ENCODE measurements around the gene EML1. TPM values are rescaled to one million over a fixed set of nuclear protein-coding genes. Genes with fewer than 3 reads are reported as not detected.

The EML1 gene
- total RNA-seq, 2 donors from 2014 or later: 23.6 to 34.6 TPM

- Histone ChIP-seq H3K9me3 (no peaks in the 10 kb centered on the region), H3K27ac (no peak overlapping the region), H3K36me3 (replicated peaks in 1 of 2; ENCODE audit: insufficient read depth in 1 of 2, low read depth in 2 of 2) (no peaks in the 10 kb centered on the region), H3K27me3 (no peaks in the 10 kb centered on the region), H3K4me1 (peaks cover 15% of the 10 kb centered on the region), H3K4me3 (no peak overlapping the region)
- no peak for TF ChIP-seq CTCF (IDR thresholded peaks at IDR 0.05)
- TF ChIP-seq POLR2A (IDR thresholded peaks at IDR 0.05): no peak
- no peak for ATAC-seq
- no peak for DNase-seq
- intact Hi-C loops (cut with DNase I): no loop called here
- 77 to 87% methylated on average over 10 of the region's 10 CpGs for WGBS, 2 donors
These were observed 13.6 kb downstream of the EML1 start for GRCh38 chr14:99806836-99807235.

DNA sequence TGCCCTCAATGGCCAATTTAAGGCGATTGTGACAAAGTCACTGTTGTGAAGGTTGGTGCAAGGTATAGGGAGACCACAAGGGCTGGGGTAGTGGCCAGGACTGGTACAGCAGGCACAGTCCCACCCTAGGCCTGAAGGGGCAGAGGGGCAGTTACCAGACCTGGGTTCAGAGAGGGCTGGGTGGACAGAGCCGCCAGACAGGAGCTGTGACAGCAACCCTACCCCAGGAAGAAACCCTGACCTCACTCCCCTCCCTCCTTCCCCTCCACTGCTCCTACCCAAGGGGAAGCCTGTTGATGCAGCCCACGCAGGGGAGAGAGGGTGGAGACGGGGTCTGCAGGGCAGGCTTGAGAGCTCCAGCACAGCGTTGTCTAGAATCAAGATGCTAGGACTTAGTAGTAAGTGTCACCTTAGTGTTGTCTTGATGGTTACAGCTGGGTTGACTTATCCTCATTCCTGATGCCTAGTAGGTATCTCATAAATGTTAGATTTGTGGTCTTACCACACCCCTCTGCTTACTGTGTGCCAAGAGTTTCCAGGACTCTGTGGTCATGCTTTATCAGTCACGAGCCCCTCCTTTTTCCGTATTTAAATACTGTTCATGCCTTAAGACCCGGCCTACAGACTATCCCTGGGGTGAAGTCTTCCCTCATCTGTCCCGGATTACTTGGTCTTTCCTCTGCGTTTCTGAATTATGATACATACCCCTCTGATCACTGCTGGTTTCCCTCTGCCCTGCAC, 14.4 kb downstream of the EML1 start:
- ATAC-seq (no peak), DNase-seq (no peak)
- intact Hi-C loops (cut with DNase I): no loop called here
- WGBS, 2 donors: 84 to 89% methylated on average over 9 to 10 of the region's 10 CpGs
- TF ChIP-seq POLR2A (IDR thresholded peaks at IDR 0.05) (no peak), CTCF (IDR thresholded peaks at IDR 0.05) (no peak)
- no peaks in the 10 kb centered on the region for H3K9me3 ChIP-seq
- no peak overlapping the region for H3K27ac ChIP-seq
- no peak overlapping the region for H3K4me3 ChIP-seq
- H3K27me3 ChIP-seq: no peaks in the 10 kb centered on the region
- peaks cover 15% of the 10 kb centered on the region for H3K4me1 ChIP-seq
- no peaks in the 10 kb centered on the region for H3K36me3 ChIP-seq (replicated peaks in 1 of 2; ENCODE audit: insufficient read depth in 1 of 2, low read depth in 2 of 2)

GRCh38 chr14:99808154-99808505, 14.9 kb downstream of the EML1 start:
- DNase-seq: no peak
- peaks cover 15% of the 10 kb centered on the region for H3K4me1 ChIP-seq

DNA sequence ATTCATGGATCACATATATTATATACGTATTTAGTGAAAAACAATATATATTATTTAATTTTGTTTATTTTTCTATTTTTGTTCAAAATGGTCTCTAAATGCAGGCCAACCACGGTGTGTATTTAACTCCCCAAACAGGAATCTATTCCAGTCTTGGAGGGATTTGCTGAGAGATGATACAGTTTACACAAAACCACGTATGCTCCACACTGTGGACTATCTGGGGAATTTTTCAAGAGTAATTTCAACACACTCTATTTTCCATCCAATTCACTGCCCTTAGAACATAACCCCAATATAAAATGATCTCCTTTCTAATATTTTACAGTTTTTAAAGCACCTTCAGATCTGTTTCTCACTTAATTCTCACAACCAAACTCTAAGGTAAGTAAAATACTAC, 15.3 kb downstream of the EML1 start:
- Histone ChIP-seq H3K9me3 (no peaks in the 10 kb centered on the region), H3K4me1 (peaks cover 15% of the 10 kb centered on the region), H3K27me3 (no peaks in the 10 kb centered on the region), H3K4me3 (no peak overlapping the region), H3K27ac (peak overlapping the region in 1 of 4 donors; percentile 11), H3K36me3 (replicated peaks in 1 of 2; ENCODE audit: insufficient read depth in 1 of 2, low read depth in 2 of 2) (no peaks in the 10 kb centered on the region)
- no peak for DNase-seq
- intact Hi-C loops (cut with DNase I): no loop called here
- WGBS, 2 donors: 79 to 81% methylated on average over 3 of the region's 3 CpGs
- no peak for TF ChIP-seq POLR2A (IDR thresholded peaks at IDR 0.05)
- TF ChIP-seq CTCF (IDR thresholded peaks at IDR 0.05): no peak
- ATAC-seq: no peak

More at GRCh38 chr14:99808154-99808505, 14.9 kb downstream of the EML1 start:
- TF ChIP-seq CTCF (IDR thresholded peaks at IDR 0.05) (no peak), POLR2A (IDR thresholded peaks at IDR 0.05) (no peak)
- Histone ChIP-seq H3K27ac (no peak overlapping the region), H3K27me3 (no peaks in the 10 kb centered on the region), H3K9me3 (no peaks in the 10 kb centered on the region), H3K4me3 (no peak overlapping the region), H3K36me3 (replicated peaks in 1 of 2; ENCODE audit: insufficient read depth in 1 of 2, low read depth in 2 of 2) (no peaks in the 10 kb centered on the region)
- intact Hi-C loops (cut with DNase I): no loop called here
- no peak for ATAC-seq
- WGBS, 2 donors: 82 to 88% methylated on average over 5 of the region's 5 CpGs

- DNase-seq (peak; percentile 31 to 45 (median 36)), ATAC-seq (peak; percentile 49)
- no peak overlapping the region for H3K4me3 ChIP-seq
- no peaks in the 10 kb centered on the region for H3K36me3 ChIP-seq (replicated peaks in 1 of 2; ENCODE audit: insufficient read depth in 1 of 2, low read depth in 2 of 2)
- H3K27ac ChIP-seq: peak overlapping the region in 3 of 4 donors; percentile 23 to 55 (median 47)
- TF ChIP-seq CTCF (IDR thresholded peaks at IDR 0.05) (no peak), POLR2A (IDR thresholded peaks at IDR 0.05) (no peak)
- H3K4me1 ChIP-seq: peaks cover 15% of the 10 kb centered on the region
- intact Hi-C loops (cut with DNase I): no loop called here
- WGBS, 2 donors: 52 to 54% methylated on average over 9 of the region's 9 CpGs
- no peaks in the 10 kb centered on the region for H3K27me3 ChIP-seq
- no peaks in the 10 kb centered on the region for H3K9me3 ChIP-seq
These were observed 16.1 kb downstream of the EML1 start for GRCh38 chr14:99809360-99809759.

All from body of pancreas (tissue), 4 donors.